ENCODE measurements around the gene PADI4. TPM values are rescaled to one million over a fixed set of nuclear protein-coding genes. Genes with fewer than 3 reads are reported as not detected.

The PADI4 gene, protein sequence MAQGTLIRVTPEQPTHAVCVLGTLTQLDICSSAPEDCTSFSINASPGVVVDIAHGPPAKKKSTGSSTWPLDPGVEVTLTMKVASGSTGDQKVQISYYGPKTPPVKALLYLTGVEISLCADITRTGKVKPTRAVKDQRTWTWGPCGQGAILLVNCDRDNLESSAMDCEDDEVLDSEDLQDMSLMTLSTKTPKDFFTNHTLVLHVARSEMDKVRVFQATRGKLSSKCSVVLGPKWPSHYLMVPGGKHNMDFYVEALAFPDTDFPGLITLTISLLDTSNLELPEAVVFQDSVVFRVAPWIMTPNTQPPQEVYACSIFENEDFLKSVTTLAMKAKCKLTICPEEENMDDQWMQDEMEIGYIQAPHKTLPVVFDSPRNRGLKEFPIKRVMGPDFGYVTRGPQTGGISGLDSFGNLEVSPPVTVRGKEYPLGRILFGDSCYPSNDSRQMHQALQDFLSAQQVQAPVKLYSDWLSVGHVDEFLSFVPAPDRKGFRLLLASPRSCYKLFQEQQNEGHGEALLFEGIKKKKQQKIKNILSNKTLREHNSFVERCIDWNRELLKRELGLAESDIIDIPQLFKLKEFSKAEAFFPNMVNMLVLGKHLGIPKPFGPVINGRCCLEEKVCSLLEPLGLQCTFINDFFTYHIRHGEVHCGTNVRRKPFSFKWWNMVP
- total RNA-seq, result under 1 TPM in 2 of 4 donors, not detected in 2; 0.18 to 0.40 TPM
- polyA plus RNA-seq, result 0.05 TPM
- long read RNA-seq, donor 1, result 0 reads
- long read RNA-seq, donor 2, result 0 reads
- long read RNA-seq, donor 3, result 0 reads
- long read RNA-seq, donor 4, result 0 reads

GRCh38 chr1:17307946-17308345 is at the start of gene PADI4:
Gene PADI4, plus strand, starts transcription at chr1:17308197. Its CDS starts 26 bp downstream, at chr1:17308223.
- Histone ChIP-seq H3K27me3 (ENCODE audit: control insufficient read depth, insufficient read depth) (no peaks in the 10 kb centered on the region), H3K9me3 (ENCODE audit: control insufficient read depth, low read length) (no peaks in the 10 kb centered on the region)
- intact Hi-C loops (cut with DNase I), result no loop called here

DNA sequence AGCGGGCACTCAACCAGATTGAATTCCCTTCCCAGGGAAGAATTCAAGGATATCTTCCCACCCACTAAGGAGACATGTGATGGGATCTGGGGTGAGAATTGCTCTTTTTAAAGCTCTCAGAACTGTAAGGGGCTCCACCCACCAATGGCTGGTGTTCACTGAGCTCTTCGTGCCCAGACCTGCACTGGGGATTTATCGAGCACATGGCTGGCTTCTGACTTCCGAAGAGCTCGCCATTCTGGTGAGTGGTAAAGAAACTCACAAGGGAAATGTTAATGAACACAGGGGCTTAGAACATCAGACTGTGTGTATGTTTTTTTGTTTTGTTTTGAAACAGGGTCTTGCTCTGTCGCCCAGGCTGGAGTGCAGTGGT is 49.3 kb upstream of the PADI4 start:
- DNase-seq (no peak), ATAC-seq (no peak)
- WGBS, result 79% methylated on average over 6 of the region's 6 CpGs
- Histone ChIP-seq H3K27me3 (ENCODE audit: control insufficient read depth, insufficient read depth) (no peaks in the 10 kb centered on the region), H3K4me3 (ENCODE audit: low read length) (no peak overlapping the region), H3K4me1 (ENCODE audit: control insufficient read depth, insufficient read depth, low read length) (no peaks in the 10 kb centered on the region), H3K9me3 (ENCODE audit: control insufficient read depth, low read length) (no peaks in the 10 kb centered on the region), H3K27ac (ENCODE audit: low read length) (no peak overlapping the region)
- intact Hi-C loops (cut with DNase I), result no loop called here

More at GRCh38 chr1:17307946-17308345, at the start of gene PADI4:
- DNase-seq, result no peak
- no peak within 1 kb of the TSS for H3K4me3 ChIP-seq (ENCODE audit: low read length)
- peak; percentile 40 to 41 for ATAC-seq
- H3K4me1 ChIP-seq (ENCODE audit: control insufficient read depth, insufficient read depth, low read length), result no peaks in the 10 kb centered on the region
- 66% methylated on average over 8 of the region's 8 CpGs for WGBS
- no peak within 1 kb of the TSS for H3K27ac ChIP-seq (ENCODE audit: low read length)

- intact Hi-C loops (cut with DNase I), result no loop called here
- H3K27me3 ChIP-seq (ENCODE audit: control insufficient read depth, insufficient read depth), result no peaks in the 10 kb centered on the region
- no peak for DNase-seq
Measured at GRCh38 chr1:17259233-17259873, 48.6 kb upstream of the PADI4 start.

GRCh38 chr1:17260264-17260663 is 47.7 kb upstream of the PADI4 start:
- no peaks in the 10 kb centered on the region for H3K9me3 ChIP-seq (ENCODE audit: control insufficient read depth, low read length)
- no peak for DNase-seq
- no peaks in the 10 kb centered on the region for H3K27me3 ChIP-seq (ENCODE audit: control insufficient read depth, insufficient read depth)
- H3K4me3 ChIP-seq (ENCODE audit: low read length), result no peak overlapping the region
- no peak for ATAC-seq
- intact Hi-C loops (cut with DNase I), result no loop called here
- no peak overlapping the region for H3K27ac ChIP-seq (ENCODE audit: low read length)
- H3K4me1 ChIP-seq (ENCODE audit: control insufficient read depth, insufficient read depth, low read length), result no peaks in the 10 kb centered on the region
- WGBS, result 83% methylated on average over 7 of the region's 7 CpGs

More at GRCh38 chr1:17259233-17259873, 48.6 kb upstream of the PADI4 start:
- ATAC-seq, result no peak
- Histone ChIP-seq H3K9me3 (ENCODE audit: control insufficient read depth, low read length) (no peaks in the 10 kb centered on the region), H3K4me3 (ENCODE audit: low read length) (no peak overlapping the region), H3K27ac (ENCODE audit: low read length) (no peak overlapping the region), H3K4me1 (ENCODE audit: control insufficient read depth, insufficient read depth, low read length) (no peaks in the 10 kb centered on the region)
- WGBS, result 74% methylated on average over 24 of the region's 24 CpGs

DNA sequence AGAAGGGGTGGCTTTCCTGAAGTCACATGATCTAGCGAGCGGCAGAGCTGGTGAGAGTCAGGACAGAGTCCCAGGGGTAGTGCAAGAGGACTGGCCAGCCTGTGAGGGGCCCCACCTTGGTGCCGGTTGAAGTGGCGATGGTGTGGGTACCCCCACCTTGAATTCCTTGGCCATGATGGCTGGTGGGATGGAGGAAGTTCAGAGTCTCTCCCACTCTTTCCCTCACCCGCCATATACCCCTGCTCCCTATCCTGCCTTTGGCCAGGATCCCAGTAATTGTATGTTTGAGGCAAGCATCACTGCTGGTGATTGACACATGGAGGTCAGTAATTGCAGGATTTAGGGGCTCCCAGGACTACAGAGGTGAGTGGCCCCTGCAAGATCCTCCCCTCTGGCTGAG is 47.3 kb upstream of the PADI4 start:
- no peaks in the 10 kb centered on the region for H3K9me3 ChIP-seq (ENCODE audit: control insufficient read depth, low read length)
- DNase-seq (no peak), ATAC-seq (no peak)
- no peaks in the 10 kb centered on the region for H3K27me3 ChIP-seq (ENCODE audit: control insufficient read depth, insufficient read depth)
- WGBS, result 72% methylated on average over 5 of the region's 5 CpGs
- H3K27ac ChIP-seq (ENCODE audit: low read length), result no peak overlapping the region
- intact Hi-C loops (cut with DNase I), result no loop called here
- no peaks in the 10 kb centered on the region for H3K4me1 ChIP-seq (ENCODE audit: control insufficient read depth, insufficient read depth, low read length)
- H3K4me3 ChIP-seq (ENCODE audit: low read length), result no peak overlapping the region

GRCh38 chr1:17263936-17264335 is 44.1 kb upstream of the PADI4 start:
- intact Hi-C loops (cut with DNase I), result no loop called here
- ATAC-seq, result no peak
- H3K27me3 ChIP-seq (ENCODE audit: control insufficient read depth, insufficient read depth), result no peaks in the 10 kb centered on the region

DNA sequence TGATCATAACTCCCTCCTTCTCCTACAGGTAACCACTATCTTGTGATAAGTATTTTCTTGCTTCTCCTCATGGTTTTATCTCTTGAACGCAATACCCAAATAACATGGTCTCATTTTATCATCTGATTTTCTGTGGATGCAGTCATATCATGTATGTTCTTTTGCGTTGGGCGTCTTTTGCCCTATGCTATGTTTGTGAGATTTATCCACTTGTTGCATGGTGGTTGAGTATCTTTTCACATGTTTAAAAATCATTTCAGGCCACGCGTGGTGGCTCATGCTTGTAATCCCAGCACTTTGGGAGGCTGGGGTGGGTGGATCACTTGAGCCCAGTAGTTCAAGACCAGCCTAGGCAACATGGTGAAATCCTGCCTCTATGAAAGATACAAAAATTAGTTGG is 43.5 kb upstream of the PADI4 start:
- Histone ChIP-seq H3K9me3 (ENCODE audit: control insufficient read depth, low read length) (no peaks in the 10 kb centered on the region), H3K27ac (ENCODE audit: low read length) (no peak overlapping the region), H3K4me1 (ENCODE audit: control insufficient read depth, insufficient read depth, low read length) (no peaks in the 10 kb centered on the region), H3K4me3 (ENCODE audit: low read length) (no peak overlapping the region), H3K27me3 (ENCODE audit: control insufficient read depth, insufficient read depth) (no peaks in the 10 kb centered on the region)
- DNase-seq (no peak), ATAC-seq (no peak)
- intact Hi-C loops (cut with DNase I), result no loop called here
- 80% methylated on average over 5 of the region's 5 CpGs for WGBS

More at GRCh38 chr1:17263936-17264335, 44.1 kb upstream of the PADI4 start:
- no peak overlapping the region for H3K27ac ChIP-seq (ENCODE audit: low read length)
- H3K4me3 ChIP-seq (ENCODE audit: low read length), result no peak overlapping the region
- no peaks in the 10 kb centered on the region for H3K4me1 ChIP-seq (ENCODE audit: control insufficient read depth, insufficient read depth, low read length)
- H3K9me3 ChIP-seq (ENCODE audit: control insufficient read depth, low read length), result no peaks in the 10 kb centered on the region
- no peak for DNase-seq

- DNase-seq (no peak), ATAC-seq (no peak)
- Histone ChIP-seq H3K9me3 (ENCODE audit: control insufficient read depth, low read length) (no peaks in the 10 kb centered on the region), H3K27me3 (ENCODE audit: control insufficient read depth, insufficient read depth) (no peaks in the 10 kb centered on the region), H3K27ac (ENCODE audit: low read length) (no peak overlapping the region), H3K4me3 (ENCODE audit: low read length) (no peak overlapping the region), H3K4me1 (ENCODE audit: control insufficient read depth, insufficient read depth, low read length) (no peaks in the 10 kb centered on the region)
- intact Hi-C loops (cut with DNase I), result no loop called here
- 57% methylated on average over 2 of the region's 2 CpGs for WGBS
Measured at GRCh38 chr1:17265162-17265561, 42.8 kb upstream of the PADI4 start.

DNA sequence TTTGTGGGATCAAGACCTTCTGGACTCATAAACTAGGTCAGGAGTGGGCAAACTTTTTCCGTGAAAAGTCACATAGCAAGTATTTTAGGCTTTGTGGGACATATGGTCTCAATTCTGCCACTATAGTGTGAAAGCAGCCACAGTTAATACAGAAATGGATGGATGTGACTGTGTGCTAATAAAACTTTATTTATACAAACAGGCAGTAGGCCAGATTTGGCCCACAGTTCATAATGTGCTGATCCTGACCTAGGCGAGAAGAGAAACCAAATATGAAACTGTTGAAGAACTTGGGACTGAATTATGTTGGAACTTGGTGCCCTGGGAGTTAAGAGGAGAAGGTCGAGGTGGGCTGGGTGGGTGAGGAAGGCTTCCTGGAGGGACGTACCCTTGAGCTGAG is 42.0 kb upstream of the PADI4 start:
- 86% methylated on average over 4 of the region's 4 CpGs for WGBS
- no peaks in the 10 kb centered on the region for H3K9me3 ChIP-seq (ENCODE audit: control insufficient read depth, low read length)
- H3K4me3 ChIP-seq (ENCODE audit: low read length), result no peak overlapping the region
- DNase-seq (no peak), ATAC-seq (no peak)
- H3K27me3 ChIP-seq (ENCODE audit: control insufficient read depth, insufficient read depth), result no peaks in the 10 kb centered on the region
- intact Hi-C loops (cut with DNase I), result no loop called here
- H3K4me1 ChIP-seq (ENCODE audit: control insufficient read depth, insufficient read depth, low read length), result no peaks in the 10 kb centered on the region
- no peak overlapping the region for H3K27ac ChIP-seq (ENCODE audit: low read length)

- DNase-seq (no peak), ATAC-seq (no peak)
- Histone ChIP-seq H3K4me1 (ENCODE audit: control insufficient read depth, insufficient read depth, low read length) (no peaks in the 10 kb centered on the region), H3K27me3 (ENCODE audit: control insufficient read depth, insufficient read depth) (no peaks in the 10 kb centered on the region), H3K4me3 (ENCODE audit: low read length) (no peak overlapping the region), H3K27ac (ENCODE audit: low read length) (no peak overlapping the region), H3K9me3 (ENCODE audit: control insufficient read depth, low read length) (no peaks in the 10 kb centered on the region)
- intact Hi-C loops (cut with DNase I), result no loop called here
- 83% methylated on average over 23 of the region's 23 CpGs for WGBS
Measured at GRCh38 chr1:17270891-17271765, 36.9 kb upstream of the PADI4 start.

All from right cardiac atrium (tissue), 5 donors.